Panc1 (cell line): ENCODE results near the gene PPARD. TPM values are rescaled to one million over a fixed set of nuclear protein-coding genes. Genes with fewer than 3 reads are reported as not detected.
A peak's percentile ranks its signal among the peaks of the same experiment; 100 is the strongest.

Source experiments
- ATAC-seq: fragments of 200-7000 bp; cut with Tn5 transposase; 2 replicates; pipeline ENCODE4 v1.9.1; 2020; ENCODE audit warnings: mild to moderate bottlenecking, moderate library complexity
- BruUV-seq: library from RNA; stranded (reverse); fragments of 400-500 nt; replicated peaks from 2 replicates; lab custom pipeline; 2021; lab: Mats Ljungman, UMichigan
- CTCF ChIA-PET: fragments of 300-600 bp; sonication (Branson Sonifier 250); formaldehyde crosslinking; loops from one replicate; lab custom pipeline; 2022; ENCODE audit warnings: antibody characterized with exemption; lab: Charles Lee
- POLR2A ChIA-PET: fragments of 300-600 bp; sonication (Branson Sonifier 250); formaldehyde crosslinking; loops from one replicate; lab custom pipeline; 2022; ENCODE audit warnings: antibody characterized with exemption; lab: Charles Lee
- DNase-seq: peaks from one replicate; pipeline ENCODE4 v3.0.0-alpha.2; 2010; ENCODE audit warnings: low read depth, low spot score
- H3K27ac ChIP-seq: 2 replicates; pipeline ENCODE4 v1.5.1; 2011; ENCODE audit warnings: mild to moderate bottlenecking, low read length, inconsistent platforms
- H3K27me3 ChIP-seq: fragments of 200-500 bp; sonication (Bioruptor generic); 2 replicates; pipeline ENCODE4 v1.6.0; 2014; ENCODE audit warnings: low read length, inconsistent platforms; ENCODE audit not compliant: control insufficient read depth, insufficient read depth
- H3K36me3 ChIP-seq: fragments of 200-500 bp; sonication (Bioruptor generic); 2 replicates; pipeline ENCODE4 v1.5.1; 2014; ENCODE audit warnings: inconsistent platforms, mild to moderate bottlenecking, low read length, moderate library complexity; ENCODE audit not compliant: control insufficient read depth, insufficient read depth
- H3K4me1 ChIP-seq: 2 replicates; pipeline ENCODE4 v1.5.1; 2011; ENCODE audit warnings: inconsistent platforms, mild to moderate bottlenecking, low read length, moderate library complexity; ENCODE audit not compliant: control insufficient read depth, insufficient read depth
- H3K4me3 ChIP-seq, 2 experiments: 2 replicates each; pipeline ENCODE4 v1.5.1; 2011 to 2012; ENCODE audit warnings: low read depth in 2 of 2, low read length in 2 of 2, mild to moderate bottlenecking in 2 of 2, inconsistent platforms in 1 of 2, moderate library complexity in 1 of 2
- H3K9me3 ChIP-seq: fragments of 200-500 bp; sonication (Bioruptor generic); 2 replicates; pipeline ENCODE4 v1.5.1; 2014; ENCODE audit warnings: low read depth, mild to moderate bottlenecking, inconsistent platforms, low read length, moderate library complexity; ENCODE audit not compliant: control insufficient read depth, insufficient read depth
- POLR2AphosphoS5 ChIP-seq: IDR thresholded peaks from 2 replicates; pipeline ENCODE4 v1.6.1; 2012; ENCODE audit warnings: mild to moderate bottlenecking, low read depth, low read length, moderate library complexity
- SIN3A ChIP-seq: IDR thresholded peaks from 2 replicates; pipeline ENCODE4 v1.6.1; 2012; ENCODE audit warnings: low read depth, mild to moderate bottlenecking, low read length, moderate library complexity, borderline replicate concordance; ENCODE audit not compliant: insufficient read depth
- TCF7L2 ChIP-seq: IDR thresholded peaks from 2 replicates; pipeline ENCODE4 v1.6.1; 2011; ENCODE audit warnings: mild to moderate bottlenecking, low read depth, low read length, inconsistent platforms
- in situ Hi-C: cut with HindIII; loops from 2 replicates; pipeline ENCODE4 v1.10.0; 2016; ENCODE audit warnings: low sequenced_read_pairs, low pct_unique_long_range_greater_than_20kb
- intact Hi-C: fragments of 100-400 bp; cut with micrococcal nuclease; formaldehyde crosslinking; loops from one replicate; pipeline ENCODE4 v1.10.0; 2022; ENCODE audit not compliant: unreplicated experiment
- total RNA-seq: library from RNA; stranded (reverse); gene quantifications from one replicate; pipeline ENCODE4 v1.2.1, GENCODE V29; 2021; ENCODE audit not compliant: unreplicated experiment
- TF ChIP-seq, protein P1 (sequence below): fragments of 450-650 bp; IDR thresholded peaks from 2 replicates; pipeline ENCODE4 v1.5.1; 2017; ENCODE audit warnings: mild to moderate bottlenecking
- TF ChIP-seq, protein P2 (sequence below), 2 experiments: IDR thresholded peaks; 2 replicates each; pipeline ENCODE4 v1.6.1; 2011 to 2012; ENCODE audit warnings: low read depth in 2 of 2, control low read depth in 1 of 2, low read length in 1 of 2, mild to moderate bottlenecking in 1 of 2, moderate library complexity in 1 of 2; ENCODE audit not compliant: insufficient read depth in 1 of 2

The PPARD gene
- total RNA-seq, 1 experiment from 2014 or later, result 14.4 TPM

DNA sequence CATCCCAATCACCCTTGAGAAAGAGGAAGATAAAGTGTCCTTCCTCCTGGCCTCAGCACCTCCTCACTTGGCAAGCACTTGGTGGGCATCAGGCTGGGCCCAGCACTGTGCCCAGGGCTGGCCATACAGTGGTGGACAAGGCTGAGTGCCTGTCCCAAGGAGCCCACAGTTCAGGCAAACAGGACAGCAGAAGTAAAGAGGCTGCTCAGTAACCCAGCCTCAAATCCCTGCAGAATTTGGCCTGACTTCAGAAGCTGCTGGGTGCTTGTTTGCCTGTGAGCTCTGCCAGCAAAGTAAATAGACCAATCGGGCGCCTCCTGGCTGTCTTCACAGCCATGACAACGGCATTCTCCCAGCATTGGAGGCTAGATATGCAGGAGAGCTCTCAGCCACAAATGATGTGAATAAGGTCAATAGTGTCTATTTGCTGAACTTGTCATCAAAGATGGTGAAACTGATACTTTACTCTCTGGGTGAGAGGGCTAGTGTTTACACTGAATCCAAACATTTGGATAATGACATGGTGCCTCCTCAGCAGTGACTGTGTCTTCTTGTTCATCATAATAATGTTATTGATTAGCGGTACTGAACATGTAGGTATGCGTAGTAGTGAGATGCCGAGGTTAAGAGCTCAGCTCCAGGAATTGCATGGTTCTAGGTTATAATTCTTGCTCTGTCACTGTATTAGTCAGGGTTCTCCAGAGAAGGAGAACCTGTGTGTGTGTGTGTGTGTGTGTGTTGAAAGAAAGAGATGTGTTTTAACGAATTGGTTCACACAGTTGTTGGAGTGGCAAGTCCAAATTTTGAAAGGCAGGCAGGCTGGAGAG lies 72.9 kb downstream of the PPARD start:
- Histone ChIP-seq H3K9me3 (no peaks in the 10 kb centered on the region), H3K27ac (no peak overlapping the region), H3K4me3 (no peak overlapping the region), H3K36me3 (no peaks in the 10 kb centered on the region), H3K4me1 (peaks cover 13% of the 10 kb centered on the region; the same call in 1 of the 2 replicates), H3K27me3 (no peaks in the 10 kb centered on the region)
- ATAC-seq (peak; percentile 89), DNase-seq (no peak)
- intact Hi-C loops (loop anchor here (2.0 kb wide), 1 partner anchor 72 kb away; the partner anchor contains the start of gene PPARD), in situ Hi-C loops (no loop called here)
- BruUV-seq, result no TSS peak
- TF ChIP-seq, protein P1, sequence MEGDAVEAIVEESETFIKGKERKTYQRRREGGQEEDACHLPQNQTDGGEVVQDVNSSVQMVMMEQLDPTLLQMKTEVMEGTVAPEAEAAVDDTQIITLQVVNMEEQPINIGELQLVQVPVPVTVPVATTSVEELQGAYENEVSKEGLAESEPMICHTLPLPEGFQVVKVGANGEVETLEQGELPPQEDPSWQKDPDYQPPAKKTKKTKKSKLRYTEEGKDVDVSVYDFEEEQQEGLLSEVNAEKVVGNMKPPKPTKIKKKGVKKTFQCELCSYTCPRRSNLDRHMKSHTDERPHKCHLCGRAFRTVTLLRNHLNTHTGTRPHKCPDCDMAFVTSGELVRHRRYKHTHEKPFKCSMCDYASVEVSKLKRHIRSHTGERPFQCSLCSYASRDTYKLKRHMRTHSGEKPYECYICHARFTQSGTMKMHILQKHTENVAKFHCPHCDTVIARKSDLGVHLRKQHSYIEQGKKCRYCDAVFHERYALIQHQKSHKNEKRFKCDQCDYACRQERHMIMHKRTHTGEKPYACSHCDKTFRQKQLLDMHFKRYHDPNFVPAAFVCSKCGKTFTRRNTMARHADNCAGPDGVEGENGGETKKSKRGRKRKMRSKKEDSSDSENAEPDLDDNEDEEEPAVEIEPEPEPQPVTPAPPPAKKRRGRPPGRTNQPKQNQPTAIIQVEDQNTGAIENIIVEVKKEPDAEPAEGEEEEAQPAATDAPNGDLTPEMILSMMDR, result peak; percentile 77
- no peak for TF ChIP-seq POLR2AphosphoS5
- ChIA-PET CTCF (interaction anchor here (0.6 to 2.0 kb wide), 4 partner anchors 11 to 73 kb away, joined by 3 to 17 read pairs (median 5); partner anchors contain the start of gene PPARD), POLR2A (interaction anchor here (0.6 kb wide), 1 partner anchor 70 kb away, joined by 3 read pairs; no protein-coding TSS in a partner anchor)

DNA sequence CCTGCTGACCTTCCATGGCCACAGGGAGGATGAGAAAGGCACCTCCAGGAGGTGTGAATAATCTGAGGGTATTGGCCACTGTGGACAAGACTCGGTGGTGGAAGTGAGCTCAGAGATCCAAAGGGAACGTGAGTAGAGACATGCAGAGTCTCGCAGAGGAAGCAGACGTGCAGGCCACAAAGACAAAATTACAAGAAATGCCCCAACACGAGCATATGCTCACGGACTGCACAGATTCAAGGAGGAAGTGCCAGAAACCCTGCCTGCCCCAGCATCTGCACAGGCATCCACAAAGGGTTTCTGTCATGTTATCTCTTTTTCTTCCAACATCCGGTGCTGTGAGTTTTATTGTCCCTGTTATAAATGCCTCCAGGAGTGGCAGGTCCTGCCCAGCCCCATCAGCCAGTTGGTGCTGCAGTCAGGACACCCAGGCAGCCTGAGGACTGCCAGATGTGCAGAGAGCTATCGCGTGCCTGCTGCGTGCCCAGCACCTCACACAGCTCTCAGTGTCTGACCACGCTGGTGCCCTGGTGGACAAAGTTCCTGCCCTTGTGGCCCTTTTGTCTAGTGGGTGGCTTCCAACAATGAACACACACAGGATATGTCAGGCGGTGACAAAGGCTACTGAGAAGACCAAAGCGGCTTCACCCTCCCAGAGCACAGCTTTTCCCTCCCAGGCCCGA lies 75.8 kb downstream of the PPARD start:
- BruUV-seq, result no TSS peak
- Histone ChIP-seq H3K27ac (no peak overlapping the region), H3K4me1 (peaks cover 13% of the 10 kb centered on the region; the same call in 1 of the 2 replicates), H3K9me3 (no peaks in the 10 kb centered on the region), H3K27me3 (no peaks in the 10 kb centered on the region), H3K36me3 (no peaks in the 10 kb centered on the region), H3K4me3 (no peak overlapping the region)
- POLR2A ChIA-PET, result no interaction called here
- intact Hi-C loops (no loop called here), in situ Hi-C loops (no loop called here)
- no peak for ATAC-seq
- no peak for DNase-seq
- CTCF ChIA-PET, result no interaction called here
- TF ChIP-seq POLR2AphosphoS5 (no peak), TCF7L2 (no peak), SIN3A (no peak)
- TF ChIP-seq, protein P1, result no peak
- TF ChIP-seq, protein P2, sequence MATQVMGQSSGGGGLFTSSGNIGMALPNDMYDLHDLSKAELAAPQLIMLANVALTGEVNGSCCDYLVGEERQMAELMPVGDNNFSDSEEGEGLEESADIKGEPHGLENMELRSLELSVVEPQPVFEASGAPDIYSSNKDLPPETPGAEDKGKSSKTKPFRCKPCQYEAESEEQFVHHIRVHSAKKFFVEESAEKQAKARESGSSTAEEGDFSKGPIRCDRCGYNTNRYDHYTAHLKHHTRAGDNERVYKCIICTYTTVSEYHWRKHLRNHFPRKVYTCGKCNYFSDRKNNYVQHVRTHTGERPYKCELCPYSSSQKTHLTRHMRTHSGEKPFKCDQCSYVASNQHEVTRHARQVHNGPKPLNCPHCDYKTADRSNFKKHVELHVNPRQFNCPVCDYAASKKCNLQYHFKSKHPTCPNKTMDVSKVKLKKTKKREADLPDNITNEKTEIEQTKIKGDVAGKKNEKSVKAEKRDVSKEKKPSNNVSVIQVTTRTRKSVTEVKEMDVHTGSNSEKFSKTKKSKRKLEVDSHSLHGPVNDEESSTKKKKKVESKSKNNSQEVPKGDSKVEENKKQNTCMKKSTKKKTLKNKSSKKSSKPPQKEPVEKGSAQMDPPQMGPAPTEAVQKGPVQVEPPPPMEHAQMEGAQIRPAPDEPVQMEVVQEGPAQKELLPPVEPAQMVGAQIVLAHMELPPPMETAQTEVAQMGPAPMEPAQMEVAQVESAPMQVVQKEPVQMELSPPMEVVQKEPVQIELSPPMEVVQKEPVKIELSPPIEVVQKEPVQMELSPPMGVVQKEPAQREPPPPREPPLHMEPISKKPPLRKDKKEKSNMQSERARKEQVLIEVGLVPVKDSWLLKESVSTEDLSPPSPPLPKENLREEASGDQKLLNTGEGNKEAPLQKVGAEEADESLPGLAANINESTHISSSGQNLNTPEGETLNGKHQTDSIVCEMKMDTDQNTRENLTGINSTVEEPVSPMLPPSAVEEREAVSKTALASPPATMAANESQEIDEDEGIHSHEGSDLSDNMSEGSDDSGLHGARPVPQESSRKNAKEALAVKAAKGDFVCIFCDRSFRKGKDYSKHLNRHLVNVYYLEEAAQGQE (IDR thresholded peaks at IDR 0.05; ENCODE audit: insufficient read depth in 1 of 2, low read depth in 2 of 2, low read length in 1 of 2), result no peak
